RWPE1 (cell line): ENCODE results near the gene ZNF837.
"Not testable (repeated sequence)": the region's sequence is repeated elsewhere in the genome, so short reads cannot be mapped to it uniquely, and the experiment has no call there.

Source experiments
- CTCF ChIA-PET: fragments of 350-600 bp; sonication (Branson Sonifier 250); formaldehyde crosslinking; extraction: SDS; loops from one replicate; lab custom pipeline; 2021; lab: Yijun Ruan, JAX
- POLR2A ChIA-PET: fragments of 400-600 bp; formaldehyde crosslinking; extraction: SDS; loops from one replicate; lab custom pipeline; 2020; ENCODE audit warnings: antibody characterized with exemption; ENCODE audit not compliant: low non-redundant PET; lab: Yijun Ruan, JAX
- DNase-seq: peaks from one replicate; pipeline ENCODE4 v3.0.0; 2012; ENCODE audit warnings: low spot score
- H3K27ac ChIP-seq: fragments of 450-650 bp; 2 replicates; pipeline ENCODE4 v1.5.1; 2017
- TF ChIP-seq, protein P1 (sequence below): fragments of 450-650 bp; conservative IDR thresholded peaks from 2 replicates; pipeline ENCODE4 v1.5.1; 2017; ENCODE audit warnings: low read depth, mild to moderate bottlenecking

The ZNF837 gene

DNA sequence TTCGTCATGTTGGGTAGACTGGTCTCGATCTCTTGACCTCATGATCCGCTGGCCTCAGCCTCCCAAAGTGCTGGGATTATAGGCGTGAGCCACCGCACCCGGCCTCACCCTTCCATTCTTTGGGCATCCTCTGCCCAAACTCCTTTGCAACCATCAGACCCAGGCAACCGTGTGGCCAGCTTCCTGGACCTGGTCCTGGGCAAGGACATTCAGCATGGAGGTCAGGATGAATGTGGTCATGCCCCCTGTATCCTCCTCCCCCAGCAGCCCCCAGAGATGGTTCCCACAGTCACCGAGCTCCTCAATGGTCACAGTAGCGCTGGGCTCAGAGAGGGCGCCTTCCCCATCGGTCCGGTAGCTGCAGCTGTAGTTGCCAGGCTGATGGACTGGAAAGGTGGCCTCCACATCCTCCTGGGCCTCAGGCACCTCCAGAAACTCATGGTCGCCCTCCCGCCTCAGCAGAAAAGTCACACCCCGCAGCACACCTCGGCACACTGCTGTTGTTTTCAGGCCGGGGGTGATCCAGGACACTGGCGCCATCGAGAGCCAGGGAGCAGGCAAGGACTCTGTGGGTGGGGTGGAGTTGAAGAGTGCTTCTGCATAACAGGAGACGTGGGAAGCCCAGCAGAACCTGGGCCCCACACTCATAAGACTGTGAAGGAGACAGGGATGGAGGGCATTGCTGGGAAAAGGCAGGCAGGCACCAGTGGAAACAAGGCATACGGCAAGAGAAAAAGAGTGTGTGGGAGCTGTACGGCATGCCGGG lies 28.7 kb downstream of the ZNF837 start:
- no peak overlapping the region for H3K27ac ChIP-seq
- ChIA-PET POLR2A (interaction anchor here (0.6 to 1.0 kb wide), 2 partner anchors 11 kb away, joined by 3 to 4 read pairs; partner anchors contain the start of gene ZNF497), CTCF (interaction anchor here (0.6 kb wide), 1 partner anchor 167 kb away, joined by 4 read pairs; no protein-coding TSS in a partner anchor)
- TF ChIP-seq, protein P1, sequence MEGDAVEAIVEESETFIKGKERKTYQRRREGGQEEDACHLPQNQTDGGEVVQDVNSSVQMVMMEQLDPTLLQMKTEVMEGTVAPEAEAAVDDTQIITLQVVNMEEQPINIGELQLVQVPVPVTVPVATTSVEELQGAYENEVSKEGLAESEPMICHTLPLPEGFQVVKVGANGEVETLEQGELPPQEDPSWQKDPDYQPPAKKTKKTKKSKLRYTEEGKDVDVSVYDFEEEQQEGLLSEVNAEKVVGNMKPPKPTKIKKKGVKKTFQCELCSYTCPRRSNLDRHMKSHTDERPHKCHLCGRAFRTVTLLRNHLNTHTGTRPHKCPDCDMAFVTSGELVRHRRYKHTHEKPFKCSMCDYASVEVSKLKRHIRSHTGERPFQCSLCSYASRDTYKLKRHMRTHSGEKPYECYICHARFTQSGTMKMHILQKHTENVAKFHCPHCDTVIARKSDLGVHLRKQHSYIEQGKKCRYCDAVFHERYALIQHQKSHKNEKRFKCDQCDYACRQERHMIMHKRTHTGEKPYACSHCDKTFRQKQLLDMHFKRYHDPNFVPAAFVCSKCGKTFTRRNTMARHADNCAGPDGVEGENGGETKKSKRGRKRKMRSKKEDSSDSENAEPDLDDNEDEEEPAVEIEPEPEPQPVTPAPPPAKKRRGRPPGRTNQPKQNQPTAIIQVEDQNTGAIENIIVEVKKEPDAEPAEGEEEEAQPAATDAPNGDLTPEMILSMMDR: no peak
- no peak for DNase-seq

DNA sequence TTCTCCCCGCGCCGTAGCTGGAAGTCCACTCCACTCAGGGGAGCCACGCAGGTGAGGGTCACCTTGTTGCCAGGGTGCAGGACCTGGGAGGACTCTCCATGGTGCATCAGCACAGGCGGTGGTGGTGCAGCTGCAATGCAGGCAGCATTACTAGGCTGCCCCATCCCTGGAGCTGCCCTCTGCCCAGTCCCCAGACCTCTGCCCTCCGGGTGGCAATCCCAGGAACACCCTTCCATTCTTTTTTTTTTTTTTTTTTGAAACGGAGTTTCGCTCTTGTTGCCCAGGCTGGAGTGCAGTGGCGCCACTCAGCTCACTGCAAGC lies 29.3 kb downstream of the ZNF837 start:
- ChIA-PET CTCF (interaction anchor here (0.6 kb wide), 1 partner anchor 167 kb away, joined by 4 read pairs; no protein-coding TSS in a partner anchor), POLR2A (interaction anchor here (1.0 kb wide), 1 partner anchor 11 kb away, joined by 3 read pairs; the partner anchor contains the start of gene ZNF497)
- TF ChIP-seq, protein P1: no peak
- DNase-seq: no peak
- no peak overlapping the region for H3K27ac ChIP-seq

GRCh38 chr19:58350871-58351557 lies 29.8 kb downstream of the ZNF837 start:
- no peak for DNase-seq
- CTCF ChIA-PET: no interaction called here
- no peak overlapping the region for H3K27ac ChIP-seq
- TF ChIP-seq, protein P1: no peak
- POLR2A ChIA-PET: interaction anchor here (1.0 kb wide), 1 partner anchor 12 kb away, joined by 3 read pairs; the partner anchor contains the start of gene ZNF497

GRCh38 chr19:58350001-58350861 lies 30.6 kb downstream of the ZNF837 start:
- POLR2A ChIA-PET: interaction anchor here (1.1 kb wide), 1 partner anchor 53 kb away, joined by 3 read pairs; no protein-coding TSS in a partner anchor
- TF ChIP-seq, protein P1: no peak
- CTCF ChIA-PET: interaction anchor here (0.6 to 0.7 kb wide), 2 partner anchors 22 to 168 kb away, joined by 3 to 4 read pairs; no protein-coding TSS in a partner anchor
- H3K27ac ChIP-seq: no peak overlapping the region
- DNase-seq: no peak

DNA sequence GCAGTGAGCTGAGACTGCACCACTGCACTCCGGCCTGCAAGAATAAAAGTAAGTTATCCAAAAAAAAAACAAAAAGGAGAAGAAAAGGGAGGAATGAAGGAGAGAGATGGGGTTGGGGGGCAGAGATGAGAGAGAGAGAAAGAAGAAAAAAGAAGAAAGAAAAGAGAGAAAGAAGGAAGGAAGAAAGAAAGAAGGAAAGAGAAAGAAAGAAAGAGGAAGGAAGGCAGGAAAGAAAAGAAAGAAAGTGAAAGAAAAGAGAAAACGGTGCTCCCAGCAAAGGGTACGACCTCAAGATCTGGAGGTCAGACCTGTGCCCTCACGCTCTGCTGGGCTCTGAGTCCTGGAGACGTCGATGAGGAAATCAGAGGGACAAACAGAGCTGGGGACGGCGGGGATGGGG lies 31.2 kb downstream of the ZNF837 start:
- H3K27ac ChIP-seq: no peak overlapping the region
- CTCF ChIA-PET: interaction anchor here (0.6 kb wide), 1 partner anchor 22 kb away, joined by 4 read pairs; no protein-coding TSS in a partner anchor
- POLR2A ChIA-PET: interaction anchor here (1.1 kb wide), 1 partner anchor 54 kb away, joined by 3 read pairs; no protein-coding TSS in a partner anchor
- no peak for DNase-seq
- TF ChIP-seq, protein P1: no peak

DNA sequence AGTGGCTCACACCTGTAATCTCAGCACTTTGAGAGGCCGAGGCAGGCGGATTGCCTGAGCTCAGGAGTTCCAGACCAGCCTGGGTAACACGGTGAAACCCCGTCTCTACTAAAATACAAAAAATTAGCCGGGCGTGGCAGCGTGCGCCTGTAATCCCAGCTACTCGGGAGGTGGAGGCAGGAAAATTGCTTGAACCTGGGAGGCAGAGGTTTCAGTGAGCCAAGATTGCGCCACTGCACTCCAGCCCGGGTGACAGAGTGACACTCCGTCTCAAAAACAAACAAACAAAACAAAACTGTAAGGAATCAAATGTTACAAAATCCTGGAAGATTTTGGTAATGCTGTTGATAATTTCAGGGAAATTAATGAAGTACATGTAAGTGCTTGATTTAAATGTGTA lies 32.8 kb downstream of the ZNF837 start:
- DNase-seq, POLR2A ChIA-PET: not testable (repeated sequence)
- H3K27ac ChIP-seq: peak overlapping the region; percentile 68
- CTCF ChIA-PET: interaction anchor here (1.1 kb wide), 1 partner anchor 14 kb away, joined by 3 read pairs; the partner anchor contains the start of gene ZNF497
